Keratinocyte (primary cell): Measurements from ENCODE around the gene NPDC1. TPM values are rescaled to one million over a fixed set of nuclear protein-coding genes. Genes with fewer than 3 reads are reported as not detected.

Experiments
- DNase-seq: peaks from one replicate; pipeline ENCODE4 v3.0.0-alpha.2; 2011; ENCODE audit warnings: low read depth, missing footprints, low spot score
- FAIRE-seq: peaks from 2 replicates; lab custom pipeline; 2011; peaks lifted over from hg19 to GRCh38; lab: Jason Lieb, UNC
- H2AFZ ChIP-seq: 2 replicates; pipeline ENCODE4 v1.6.0; 2012; ENCODE audit warnings: low read length, control low read depth, inconsistent platforms; ENCODE audit not compliant: control insufficient read depth
- H3K27ac ChIP-seq: 2 replicates; pipeline ENCODE4 v1.5.1; 2011; ENCODE audit warnings: low read length; ENCODE audit not compliant: control insufficient read depth, insufficient read depth
- H3K27me3 ChIP-seq: 3 replicates; pipeline ENCODE4 v1.6.0; 2011; ENCODE audit warnings: low read length; ENCODE audit not compliant: control insufficient read depth, insufficient read depth; ENCODE audit errors: extremely low read depth
- H3K36me3 ChIP-seq, 2 experiments: 2 replicates in 1 of 2; 3 replicates in 1 of 2; pipeline ENCODE4 v1.5.1; 2011; ENCODE audit warnings: low read length in 2 of 2, mild to moderate bottlenecking in 1 of 2; ENCODE audit not compliant: control insufficient read depth in 2 of 2, insufficient read depth in 2 of 2; ENCODE audit errors: extremely low read depth in 1 of 2
- H3K4me1 ChIP-seq: 3 replicates; pipeline ENCODE4 v1.5.1; 2011; ENCODE audit warnings: low read length; ENCODE audit not compliant: control insufficient read depth, insufficient read depth; ENCODE audit errors: extremely low read depth
- H3K4me2 ChIP-seq: 3 replicates; pipeline ENCODE4 v1.6.0; 2011; ENCODE audit warnings: low read depth, low read length; ENCODE audit not compliant: control insufficient read depth, insufficient read depth; ENCODE audit errors: extremely low read depth
- H3K4me3 ChIP-seq, 3 experiments: fragments of 200-600 bp in 1 of 3; sonication (generic) in 1 of 3; 2 replicates in 2 of 3; 3 replicates in 1 of 3; pipeline ENCODE4 v1.5.1; 2011 to 2016; ENCODE audit warnings: low read length in 3 of 3, mild to moderate bottlenecking in 3 of 3, control low read depth in 2 of 3, inconsistent platforms in 1 of 3, low read depth in 1 of 3, mixed read lengths in 1 of 3, mixed run types in 1 of 3, moderate library complexity in 1 of 3; ENCODE audit not compliant: control insufficient read depth in 2 of 3, insufficient read depth in 2 of 3; ENCODE audit errors: extremely low read depth in 1 of 3
- H3K79me2 ChIP-seq: 2 replicates; pipeline ENCODE4 v1.6.0; 2012; ENCODE audit warnings: low read length; ENCODE audit not compliant: control insufficient read depth, insufficient read depth
- H3K9ac ChIP-seq: 3 replicates; pipeline ENCODE4 v1.6.0; 2011; ENCODE audit warnings: low read length; ENCODE audit not compliant: control insufficient read depth, insufficient read depth; ENCODE audit errors: extremely low read depth
- H3K9me1 ChIP-seq: 3 replicates; pipeline ENCODE4 v1.6.0; 2011; ENCODE audit warnings: low read length; ENCODE audit not compliant: control insufficient read depth, insufficient read depth; ENCODE audit errors: extremely low read depth
- H3K9me3 ChIP-seq: 2 replicates; pipeline ENCODE4 v1.5.1; 2012; ENCODE audit warnings: low read depth, low read length; ENCODE audit not compliant: control insufficient read depth
- H4K20me1 ChIP-seq: 3 replicates; pipeline ENCODE4 v1.6.0; 2011; ENCODE audit warnings: low read length; ENCODE audit not compliant: control insufficient read depth, insufficient read depth; ENCODE audit errors: extremely low read depth
- EZH2 ChIP-seq: IDR thresholded peaks from one replicate; pipeline ENCODE4 v1.6.1; 2012; ENCODE audit warnings: inconsistent platforms, mild to moderate bottlenecking, low read length, moderate library complexity
- dilution Hi-C: fragments of 300-500 bp; cut with MboI; formaldehyde crosslinking; loops from one replicate; pipeline ENCODE4 v1.7.0; 2020; ENCODE audit warnings: low sequenced_read_pairs; ENCODE audit not compliant: extremely low pct_ligation_motif_present
- polyA plus RNA-seq, 5 experiments: library from polyadenylated mRNA; depleted of rRNA in 3 of 5; stranded (reverse) in 3 of 5; stranded (forward) in 1 of 5; unstranded in 1 of 5; fragments of >200 nt; gene quantifications; 1 replicate in 1 of 5; 2 replicates in 3 of 5; 3 replicates in 1 of 5; pipeline versions ENCODE4 v1.2.1 to v1.2.3, GENCODE V29; 2011 to 2012; ENCODE audit warnings: missing spikeins in 2 of 5, low read depth in 1 of 5, low replicate concordance in 1 of 5
- TF ChIP-seq, protein P1 (sequence below), 3 experiments: IDR thresholded peaks in 1 of 3; conservative IDR thresholded peaks in 1 of 3; optimal IDR thresholded peaks in 1 of 3; 2 replicates in 2 of 3; 3 replicates in 1 of 3; pipeline versions ENCODE3 to v1.5.1; 2011; ENCODE audit warnings: low read length in 3 of 3, mild to moderate bottlenecking in 3 of 3, moderate library complexity in 2 of 3, control low read depth in 1 of 3, inconsistent platforms in 1 of 3; ENCODE audit not compliant: insufficient read depth in 2 of 3; ENCODE audit errors: extremely low read depth in 1 of 3

Gene NPDC1
- polyA plus RNA-seq, 1 donor (not counting 4 experiments of a cell fraction or from before 2014, with no cell fraction given), result 9.8 TPM

DNA sequence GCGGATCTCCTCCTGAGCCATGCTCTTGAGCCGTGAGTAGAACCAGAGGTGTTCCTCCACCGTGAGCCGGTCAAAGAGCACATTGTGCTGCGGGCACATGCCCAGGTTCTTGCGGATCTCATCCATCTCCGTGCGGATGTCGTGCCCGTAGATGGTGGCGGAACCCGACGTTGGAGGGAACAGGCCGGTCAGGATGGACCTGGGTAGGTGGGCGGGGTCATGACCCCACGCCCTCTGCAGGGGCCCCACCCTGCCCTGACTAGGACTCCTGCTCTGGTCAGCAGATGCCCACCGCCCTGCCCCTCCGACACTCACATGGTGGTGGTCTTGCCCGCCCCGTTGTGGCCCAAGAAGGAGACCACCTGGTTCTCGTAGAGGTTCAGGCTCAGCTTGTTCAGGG is 30.0 kb downstream of the NPDC1 start:
- Histone ChIP-seq H3K4me1 (no peaks in the 10 kb centered on the region), H3K27me3 (no peaks in the 10 kb centered on the region), H3K4me2 (no peak overlapping the region), H3K9ac (no peak overlapping the region), H4K20me1 (no peaks in the 10 kb centered on the region), H3K27ac (no peak overlapping the region), H3K79me2 (no peaks in the 10 kb centered on the region), H3K4me3 (no peak overlapping the region), H2AFZ (no peak overlapping the region), H3K9me3 (no peaks in the 10 kb centered on the region), H3K9me1 (no peaks in the 10 kb centered on the region), H3K36me3 (no peaks in the 10 kb centered on the region)
- FAIRE-seq (no peak), DNase-seq (no peak)
- TF ChIP-seq, protein P1, sequence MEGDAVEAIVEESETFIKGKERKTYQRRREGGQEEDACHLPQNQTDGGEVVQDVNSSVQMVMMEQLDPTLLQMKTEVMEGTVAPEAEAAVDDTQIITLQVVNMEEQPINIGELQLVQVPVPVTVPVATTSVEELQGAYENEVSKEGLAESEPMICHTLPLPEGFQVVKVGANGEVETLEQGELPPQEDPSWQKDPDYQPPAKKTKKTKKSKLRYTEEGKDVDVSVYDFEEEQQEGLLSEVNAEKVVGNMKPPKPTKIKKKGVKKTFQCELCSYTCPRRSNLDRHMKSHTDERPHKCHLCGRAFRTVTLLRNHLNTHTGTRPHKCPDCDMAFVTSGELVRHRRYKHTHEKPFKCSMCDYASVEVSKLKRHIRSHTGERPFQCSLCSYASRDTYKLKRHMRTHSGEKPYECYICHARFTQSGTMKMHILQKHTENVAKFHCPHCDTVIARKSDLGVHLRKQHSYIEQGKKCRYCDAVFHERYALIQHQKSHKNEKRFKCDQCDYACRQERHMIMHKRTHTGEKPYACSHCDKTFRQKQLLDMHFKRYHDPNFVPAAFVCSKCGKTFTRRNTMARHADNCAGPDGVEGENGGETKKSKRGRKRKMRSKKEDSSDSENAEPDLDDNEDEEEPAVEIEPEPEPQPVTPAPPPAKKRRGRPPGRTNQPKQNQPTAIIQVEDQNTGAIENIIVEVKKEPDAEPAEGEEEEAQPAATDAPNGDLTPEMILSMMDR (optimal IDR thresholded peaks at IDR 0.05 in 1 of 3, IDR thresholded peaks at IDR 0.05 in 1 of 3, conservative IDR thresholded peaks at IDR 0.05 in 1 of 3; ENCODE audit: extremely low read depth in 1 of 3, insufficient read depth in 2 of 3, low read length in 3 of 3), result no peak
- TF ChIP-seq EZH2, result no peak
- dilution Hi-C loops, result no loop called here

DNA sequence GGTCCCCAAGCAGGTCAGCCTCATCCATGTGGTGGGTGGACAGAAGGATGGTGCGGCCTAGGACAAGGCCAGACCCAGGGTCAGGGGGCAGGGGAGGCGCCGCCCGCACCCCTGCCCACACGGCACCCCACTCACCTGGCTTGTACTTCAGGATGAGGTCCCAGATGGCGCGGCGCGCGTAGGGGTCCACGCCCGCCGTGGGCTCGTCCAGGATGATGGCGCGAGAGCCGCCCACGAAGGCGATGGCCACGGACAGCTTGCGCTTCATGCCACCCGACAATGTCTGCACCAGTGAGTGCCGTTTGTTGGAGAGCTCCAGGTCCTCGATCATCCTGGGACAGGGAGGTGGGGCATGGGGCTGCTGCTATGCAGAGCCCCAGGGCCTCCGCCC is 30.4 kb downstream of the NPDC1 start:
- Histone ChIP-seq H3K36me3 (no peaks in the 10 kb centered on the region), H3K4me2 (no peak overlapping the region), H3K27me3 (no peaks in the 10 kb centered on the region), H4K20me1 (no peaks in the 10 kb centered on the region), H3K4me3 (no peak overlapping the region), H3K79me2 (no peaks in the 10 kb centered on the region), H2AFZ (no peak overlapping the region), H3K9me3 (no peaks in the 10 kb centered on the region), H3K27ac (no peak overlapping the region), H3K9ac (no peak overlapping the region), H3K9me1 (no peaks in the 10 kb centered on the region), H3K4me1 (no peaks in the 10 kb centered on the region)
- dilution Hi-C loops, result no loop called here
- FAIRE-seq (no peak), DNase-seq (no peak)
- TF ChIP-seq, protein P1 (optimal IDR thresholded peaks at IDR 0.05 in 1 of 3, IDR thresholded peaks at IDR 0.05 in 1 of 3, conservative IDR thresholded peaks at IDR 0.05 in 1 of 3; ENCODE audit: extremely low read depth in 1 of 3, insufficient read depth in 2 of 3, low read length in 3 of 3), result no peak
- no peak for TF ChIP-seq EZH2
